ENCODE data around the gene PSME2.

Gene PSME2

GRCh38 chr14:24133735-24134134 lies 12.7 kb downstream of the PSME2 start:
- ATAC-seq, result no peak

- ATAC-seq, result no peak
These were observed 13.4 kb downstream of the PSME2 start for GRCh38 chr14:24132976-24133375.

GRCh38 chr14:24132061-24132685 lies 14.2 kb downstream of the PSME2 start:
- no peak for ATAC-seq

GRCh38 chr14:24131549-24131966 lies 14.9 kb downstream of the PSME2 start:
- ATAC-seq, result no peak

- ATAC-seq, result no peak
These were observed 15.5 kb downstream of the PSME2 start for GRCh38 chr14:24130717-24131548.

GRCh38 chr14:24130380-24130716 lies 16.1 kb downstream of the PSME2 start, which contains the start of gene FITM1:
TSS of gene FITM1 (plus strand) at chr14:24130659. CDS start at chr14:24131564, 905 bp downstream.
- ATAC-seq, result no peak

GRCh38 chr14:24129410-24129998 lies 16.9 kb downstream of the PSME2 start:
- no peak for ATAC-seq

- ATAC-seq, result no peak
These were observed 18.7 kb downstream of the PSME2 start for GRCh38 chr14:24127673-24128072.

- no peak for ATAC-seq
These were observed 19.5 kb downstream of the PSME2 start for GRCh38 chr14:24126939-24127338.

GRCh38 chr14:24123424-24124417 lies 22.7 kb downstream of the PSME2 start:
- peak; percentile 64 to 76 for ATAC-seq

GRCh38 chr14:24122898-24123297 lies 23.5 kb downstream of the PSME2 start:
- no peak for ATAC-seq

- no peak for ATAC-seq
These were observed 24.0 kb downstream of the PSME2 start for GRCh38 chr14:24122416-24122815.

GRCh38 chr14:24121210-24121609 lies 25.2 kb downstream of the PSME2 start:
- ATAC-seq, result no peak

- no peak for ATAC-seq
These were observed 26.7 kb downstream of the PSME2 start for GRCh38 chr14:24119691-24120090.

- no peak for ATAC-seq
These were observed 29.2 kb downstream of the PSME2 start for GRCh38 chr14:24117179-24117578.

- ATAC-seq, result no peak
These were observed 30.1 kb downstream of the PSME2 start for GRCh38 chr14:24116128-24116814.

- no peak for ATAC-seq
These were observed 30.8 kb downstream of the PSME2 start for GRCh38 chr14:24115422-24116127.

GRCh38 chr14:24114532-24115421 lies 31.6 kb downstream of the PSME2 start, which contains the start of the genes DCAF11 and NRL:
TSS of gene DCAF11 (plus strand) at chr14:24114777. CDS start at chr14:24115595, 818 bp downstream.
TSS of gene NRL (minus strand) at chr14:24114949. CDS start at chr14:24082848, 32,101 bp downstream.
- ATAC-seq, result peak; percentile 89

- ATAC-seq, result peak; percentile 22
These were observed 32.4 kb downstream of the PSME2 start for GRCh38 chr14:24113801-24114531.

All from activated CD4-positive, CD25-positive, alpha-beta regulatory T cell treated with anti-CD3 and anti-CD28 coated beads, Interleukin-2, amount 50 U/mL, for 24 hours (primary cell).